Measurements from ENCODE around the gene BEGAIN. TPM values are rescaled to one million over a fixed set of nuclear protein-coding genes. Genes with fewer than 3 reads are reported as not detected.

Gene BEGAIN
- total RNA-seq, 2 experiments from 2014 or later, result 5.9 to 6.6 TPM

GRCh38 chr14:100564512-100564911, 22.7 kb downstream of the BEGAIN start:
- Mint-ChIP-seq H3K27ac (no peak overlapping the region), H3K9me3 (no peaks in the 10 kb centered on the region), H3K27me3 (peaks cover 10% of the 10 kb centered on the region), H3K4me3 (no peak overlapping the region), H3K36me3 (no peaks in the 10 kb centered on the region), H3K4me1 (peaks cover 4% of the 10 kb centered on the region)
- no peak for DNase-seq

DNA sequence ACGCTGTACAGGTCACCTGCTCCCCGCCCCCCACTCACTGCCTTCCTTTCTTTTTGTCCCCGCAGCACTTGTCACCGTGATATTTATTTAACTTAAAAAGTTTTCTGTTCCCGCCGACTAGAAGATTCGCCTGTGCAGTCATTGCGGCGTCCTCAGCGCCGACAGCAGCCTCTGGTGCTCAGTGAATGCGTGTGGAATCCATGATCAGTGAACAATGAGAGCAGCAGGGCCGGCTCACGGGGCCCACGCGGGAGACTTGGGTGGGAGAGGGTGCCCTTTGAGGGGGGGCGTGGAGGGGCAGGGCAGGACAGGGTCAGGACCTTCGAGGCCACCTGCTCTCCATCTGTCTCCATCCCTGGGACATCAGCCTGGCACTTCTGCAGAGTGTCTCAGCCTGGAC, 24.5 kb downstream of the BEGAIN start:
- H3K4me3 Mint-ChIP-seq, result no peak overlapping the region

DNA sequence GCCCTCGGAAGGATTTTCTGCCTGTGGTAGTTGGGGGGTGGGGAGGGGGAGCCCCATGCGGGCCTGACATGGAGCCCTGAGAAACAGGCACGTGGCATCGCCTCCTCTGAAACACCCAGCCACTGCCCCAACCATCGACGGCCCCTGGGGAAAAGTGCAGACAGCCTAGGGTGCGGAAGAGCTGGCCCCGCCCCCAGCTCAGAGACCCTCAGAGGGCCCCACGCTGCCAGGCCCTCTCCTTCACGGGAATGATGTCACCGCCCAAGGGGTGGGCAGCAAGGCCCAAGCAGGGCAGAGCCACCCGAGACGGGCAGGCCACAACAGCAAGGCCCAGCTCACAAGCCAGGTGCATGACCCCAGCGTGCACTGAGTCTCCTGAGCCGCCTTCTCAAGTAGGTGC, 26.2 kb downstream of the BEGAIN start:
- Mint-ChIP-seq H3K27ac (no peak overlapping the region), H3K36me3 (no peaks in the 10 kb centered on the region), H3K4me3 (no peak overlapping the region), H3K27me3 (no peaks in the 10 kb centered on the region), H3K9me3 (no peaks in the 10 kb centered on the region), H3K4me1 (peaks cover 10% of the 10 kb centered on the region)
- DNase-seq, result no peak

More for the DNA sequence above, 24.5 kb downstream of the BEGAIN start:
- no peak for DNase-seq
- no peaks in the 10 kb centered on the region for H3K9me3 Mint-ChIP-seq
- H3K36me3 Mint-ChIP-seq, result no peaks in the 10 kb centered on the region
- H3K27me3 Mint-ChIP-seq, result peaks cover 5% of the 10 kb centered on the region
- H3K4me1 Mint-ChIP-seq, result peaks cover 12% of the 10 kb centered on the region
- H3K27ac Mint-ChIP-seq, result no peak overlapping the region

- peaks cover 10% of the 10 kb centered on the region for H3K4me1 Mint-ChIP-seq
- no peaks in the 10 kb centered on the region for H3K9me3 Mint-ChIP-seq
- no peak for DNase-seq
- no peaks in the 10 kb centered on the region for H3K27me3 Mint-ChIP-seq
- no peaks in the 10 kb centered on the region for H3K36me3 Mint-ChIP-seq
- no peak overlapping the region for H3K27ac Mint-ChIP-seq
- H3K4me3 Mint-ChIP-seq, result no peak overlapping the region
These were observed 26.7 kb downstream of the BEGAIN start for GRCh38 chr14:100560471-100560870.

- no peaks in the 10 kb centered on the region for H3K9me3 Mint-ChIP-seq
- no peak for DNase-seq
- no peak overlapping the region for H3K27ac Mint-ChIP-seq
These were observed 27.8 kb downstream of the BEGAIN start for GRCh38 chr14:100559455-100559854.

GRCh38 chr14:100558966-100559365, 28.3 kb downstream of the BEGAIN start:
- H3K27me3 Mint-ChIP-seq, result no peaks in the 10 kb centered on the region
- no peaks in the 10 kb centered on the region for H3K9me3 Mint-ChIP-seq
- DNase-seq, result no peak
- peaks cover 10% of the 10 kb centered on the region for H3K4me1 Mint-ChIP-seq
- H3K4me3 Mint-ChIP-seq, result no peak overlapping the region
- no peaks in the 10 kb centered on the region for H3K36me3 Mint-ChIP-seq
- no peak overlapping the region for H3K27ac Mint-ChIP-seq

More at GRCh38 chr14:100559455-100559854, 27.8 kb downstream of the BEGAIN start:
- Mint-ChIP-seq H3K4me1 (peaks cover 10% of the 10 kb centered on the region), H3K4me3 (no peak overlapping the region), H3K36me3 (no peaks in the 10 kb centered on the region), H3K27me3 (no peaks in the 10 kb centered on the region)

DNA sequence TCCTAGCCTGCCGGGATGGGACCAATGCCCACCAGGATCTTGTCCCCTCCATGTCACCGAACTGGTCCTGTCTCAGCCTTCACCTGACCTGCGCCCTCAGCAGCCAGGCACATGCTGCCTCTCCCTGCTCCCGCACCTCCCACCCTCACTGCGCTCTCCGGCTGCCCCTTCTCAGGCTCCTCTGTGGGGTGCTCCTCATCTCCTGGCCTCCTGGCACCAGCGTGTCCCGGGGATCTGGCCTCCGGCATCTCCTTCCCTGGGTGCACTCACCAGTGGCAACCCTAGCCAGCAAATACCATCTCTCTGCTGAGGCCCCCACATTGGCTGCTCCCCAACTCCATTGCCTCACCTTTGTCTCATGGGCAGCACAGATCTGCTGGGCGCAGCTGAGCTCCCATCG, 29.0 kb downstream of the BEGAIN start:
- H3K36me3 Mint-ChIP-seq, result no peaks in the 10 kb centered on the region
- no peak overlapping the region for H3K4me3 Mint-ChIP-seq
- H3K27me3 Mint-ChIP-seq, result no peaks in the 10 kb centered on the region
- H3K27ac Mint-ChIP-seq, result no peak overlapping the region
- H3K4me1 Mint-ChIP-seq, result peaks cover 10% of the 10 kb centered on the region
- H3K9me3 Mint-ChIP-seq, result no peaks in the 10 kb centered on the region
- no peak for DNase-seq

DNA sequence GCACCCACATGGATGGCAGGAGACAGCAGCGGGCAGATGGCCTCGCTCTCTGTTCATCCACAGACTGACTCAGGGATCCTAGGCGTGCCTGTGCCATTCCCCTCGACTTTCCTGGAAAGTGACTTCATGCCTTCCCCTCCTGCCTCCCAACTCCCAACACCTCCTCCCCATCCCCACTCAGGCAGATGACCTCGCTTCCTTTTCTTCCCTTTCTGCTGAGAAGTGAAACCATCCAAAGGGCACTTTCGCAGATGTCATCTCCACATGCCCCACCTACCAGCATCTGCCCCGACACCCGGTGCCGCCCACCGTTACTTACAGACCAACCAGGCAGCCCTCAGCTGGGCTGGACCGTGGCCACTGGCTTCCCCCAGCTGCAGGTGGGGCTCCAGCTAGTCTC, 29.6 kb downstream of the BEGAIN start:
- Mint-ChIP-seq H3K4me1 (peaks cover 10% of the 10 kb centered on the region), H3K27me3 (no peaks in the 10 kb centered on the region), H3K4me3 (no peak overlapping the region), H3K27ac (no peak overlapping the region), H3K36me3 (no peaks in the 10 kb centered on the region), H3K9me3 (no peaks in the 10 kb centered on the region)
- DNase-seq, result no peak

DNA sequence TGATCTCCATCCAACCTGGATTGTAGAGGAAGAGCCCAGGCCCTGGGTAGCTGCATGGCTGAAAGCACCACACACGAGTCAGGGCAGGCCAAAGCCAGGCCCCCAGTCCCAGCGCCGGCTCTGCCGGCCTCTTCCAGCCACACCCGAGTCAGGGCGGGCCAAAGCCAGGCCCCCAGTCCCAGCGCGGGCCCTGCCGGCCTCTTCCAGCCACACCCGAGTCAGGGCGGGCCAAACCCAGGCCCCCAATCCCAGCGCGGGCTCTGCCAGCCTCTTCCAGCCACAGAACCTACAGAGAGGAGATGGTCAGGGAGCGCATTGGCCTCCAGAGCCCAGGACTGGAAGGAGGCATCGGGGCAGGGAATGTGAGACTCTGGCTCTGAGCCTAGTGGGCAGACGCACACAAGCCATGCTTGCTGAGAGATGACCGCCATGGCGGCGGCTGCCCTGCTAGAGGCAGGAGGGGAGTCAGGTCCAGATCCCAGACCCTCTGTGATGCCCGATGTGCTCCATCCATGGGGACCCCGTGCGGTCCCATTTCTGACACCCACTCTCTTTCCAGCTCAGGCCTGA, 30.2 kb downstream of the BEGAIN start:
- Mint-ChIP-seq H3K27me3 (no peaks in the 10 kb centered on the region), H3K4me1 (peaks cover 10% of the 10 kb centered on the region), H3K4me3 (no peak overlapping the region), H3K36me3 (no peaks in the 10 kb centered on the region), H3K9me3 (no peaks in the 10 kb centered on the region), H3K27ac (no peak overlapping the region)
- no peak for DNase-seq

- H3K9me3 Mint-ChIP-seq, result no peaks in the 10 kb centered on the region
- H3K27me3 Mint-ChIP-seq, result no peaks in the 10 kb centered on the region
- DNase-seq, result no peak
- H3K4me1 Mint-ChIP-seq, result peaks cover 10% of the 10 kb centered on the region
- H3K36me3 Mint-ChIP-seq, result no peaks in the 10 kb centered on the region
- H3K27ac Mint-ChIP-seq, result no peak overlapping the region
- H3K4me3 Mint-ChIP-seq, result no peak overlapping the region
These were observed 31.1 kb downstream of the BEGAIN start for GRCh38 chr14:100556140-100556475.

GRCh38 chr14:100555436-100556139, 31.6 kb downstream of the BEGAIN start:
- Mint-ChIP-seq H3K9me3 (no peaks in the 10 kb centered on the region), H3K27me3 (no peaks in the 10 kb centered on the region), H3K36me3 (no peaks in the 10 kb centered on the region), H3K4me1 (peaks cover 10% of the 10 kb centered on the region), H3K27ac (no peak overlapping the region), H3K4me3 (no peak overlapping the region)
- DNase-seq, result no peak

DNA sequence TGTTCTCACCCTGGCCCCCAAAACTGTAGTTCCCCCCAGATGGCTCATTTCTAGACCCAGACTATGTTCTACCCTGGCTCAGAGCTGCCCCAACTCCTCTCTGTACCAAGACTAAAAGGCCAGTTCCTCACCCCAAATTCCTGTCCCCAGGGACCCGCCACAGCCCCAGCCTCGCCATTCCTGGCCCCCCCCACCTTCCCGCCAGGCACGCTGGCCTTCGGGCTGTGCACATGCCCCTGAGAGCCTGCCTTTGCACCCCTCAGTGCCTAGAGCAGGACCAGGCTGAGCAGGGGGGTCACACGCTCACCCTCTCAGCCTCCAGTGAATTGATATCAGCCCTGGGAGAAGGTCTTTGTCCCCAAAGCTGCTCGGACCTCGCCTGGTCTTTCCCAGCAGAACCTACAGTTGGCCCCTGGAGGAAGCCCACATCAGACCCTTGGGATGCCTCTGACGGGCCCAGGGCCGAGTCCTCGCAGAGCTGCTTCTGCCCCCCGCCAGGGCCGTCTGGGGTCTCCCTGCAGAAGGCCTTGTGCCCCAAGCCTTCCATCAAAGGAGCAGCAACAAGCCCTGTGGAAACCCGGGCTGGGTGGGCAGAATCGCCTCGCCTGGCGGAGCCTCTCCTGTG, 32.4 kb downstream of the BEGAIN start:
- H3K27ac Mint-ChIP-seq, result peak overlapping the region; percentile 42
- H3K4me3 Mint-ChIP-seq, result no peak overlapping the region
- H3K9me3 Mint-ChIP-seq, result no peaks in the 10 kb centered on the region
- no peaks in the 10 kb centered on the region for H3K36me3 Mint-ChIP-seq
- H3K4me1 Mint-ChIP-seq, result peaks cover 10% of the 10 kb centered on the region
- no peak for DNase-seq
- H3K27me3 Mint-ChIP-seq, result no peaks in the 10 kb centered on the region

GRCh38 chr14:100554082-100554677, 33.0 kb downstream of the BEGAIN start:
- no peaks in the 10 kb centered on the region for H3K27me3 Mint-ChIP-seq
- H3K36me3 Mint-ChIP-seq, result no peaks in the 10 kb centered on the region
- no peaks in the 10 kb centered on the region for H3K9me3 Mint-ChIP-seq
- no peak overlapping the region for H3K4me3 Mint-ChIP-seq
- H3K4me1 Mint-ChIP-seq, result peaks cover 10% of the 10 kb centered on the region
- DNase-seq, result no peak
- H3K27ac Mint-ChIP-seq, result no peak overlapping the region

- no peak overlapping the region for H3K4me3 Mint-ChIP-seq
- H3K4me1 Mint-ChIP-seq, result peaks cover 12% of the 10 kb centered on the region
- H3K9me3 Mint-ChIP-seq, result no peaks in the 10 kb centered on the region
- no peak overlapping the region for H3K27ac Mint-ChIP-seq
- H3K36me3 Mint-ChIP-seq, result no peaks in the 10 kb centered on the region
- DNase-seq, result no peak
- no peaks in the 10 kb centered on the region for H3K27me3 Mint-ChIP-seq
These were observed 33.7 kb downstream of the BEGAIN start for GRCh38 chr14:100553471-100553870.

GRCh38 chr14:100552524-100553125, 34.6 kb downstream of the BEGAIN start:
- H3K4me1 Mint-ChIP-seq, result peaks cover 12% of the 10 kb centered on the region
- no peaks in the 10 kb centered on the region for H3K36me3 Mint-ChIP-seq
- no peaks in the 10 kb centered on the region for H3K9me3 Mint-ChIP-seq
- H3K4me3 Mint-ChIP-seq, result no peak overlapping the region
- no peaks in the 10 kb centered on the region for H3K27me3 Mint-ChIP-seq
- no peak for DNase-seq
- H3K27ac Mint-ChIP-seq, result no peak overlapping the region

Measured in activated naive CD8-positive, alpha-beta T cell treated with anti-CD3 and anti-CD28 coated beads for 36 hours (primary cell).